Thymus (tissue), 11 donors: ENCODE measurements around the gene SYT2. TPM values are rescaled to one million over a fixed set of nuclear protein-coding genes. Genes with fewer than 3 reads are reported as not detected.
"Not testable (repeated sequence)": the region's sequence is repeated elsewhere in the genome, so short reads cannot be mapped to it uniquely, and the experiment has no call there.

Experiments
- DNase-seq, 9 donors: peaks; one replicate each; pipeline ENCODE4 v3.0.0-alpha.2; 2013; ENCODE audit warnings: low spot score in 9 of 9, low read depth in 6 of 9, missing footprints in 1 of 9
- H3K27ac ChIP-seq, 2 donors: one replicate each; pipeline ENCODE4 v1.5.1; 2013; ENCODE audit warnings: control low read depth in 1 of 2, low read depth in 1 of 2, low read length in 1 of 2, mild to moderate bottlenecking in 1 of 2, moderate library complexity in 1 of 2
- H3K27me3 ChIP-seq, 2 donors: one replicate each; pipeline ENCODE4 v1.5.1; 2013; ENCODE audit warnings: low read length in 1 of 2; ENCODE audit not compliant: control insufficient read depth in 2 of 2, insufficient read depth in 1 of 2
- H3K36me3 ChIP-seq, 2 donors: one replicate each; pipeline ENCODE4 v1.5.1; 2013; ENCODE audit warnings: low read length in 1 of 2, mild to moderate bottlenecking in 1 of 2, moderate library complexity in 1 of 2; ENCODE audit not compliant: control insufficient read depth in 2 of 2, insufficient read depth in 2 of 2
- H3K4me1 ChIP-seq, 2 donors: one replicate each; pipeline ENCODE4 v1.5.1; 2013; ENCODE audit warnings: low read length in 2 of 2; ENCODE audit not compliant: control insufficient read depth in 2 of 2, insufficient read depth in 2 of 2
- H3K4me3 ChIP-seq, 2 donors: one replicate each; pipeline ENCODE4 v1.5.1; 2013; ENCODE audit warnings: low read length in 2 of 2, control low read depth in 1 of 2, mild to moderate bottlenecking in 1 of 2
- H3K9me3 ChIP-seq, 2 donors: one replicate each; pipeline ENCODE4 v1.5.1; 2013; ENCODE audit warnings: low read length in 1 of 2, mild to moderate bottlenecking in 1 of 2; ENCODE audit not compliant: control insufficient read depth in 2 of 2, insufficient read depth in 1 of 2
- WGBS: extraction: QIAGEN DNeasy Blood & Tissue Kit; methylation state at CpG from one replicate; pipeline ENCODE4 v1.1.7; 2013; 5-methylcytosine and 5-hydroxymethylcytosine counted together
- polyA plus RNA-seq: library from polyadenylated mRNA; stranded (reverse); fragments of 200-250 nt; gene quantifications from one replicate; pipeline ENCODE4 v1.2.3, GENCODE V29; 2013
- total RNA-seq: library from RNA; stranded (reverse); fragments of 120-200 nt; gene quantifications from one replicate; pipeline ENCODE4 v1.2.4, GENCODE V29; 2013
- donor health status: healthy.

Gene SYT2
- total and polyA plus RNA-seq, 2 donors: 0.05 to 0.09 TPM

DNA sequence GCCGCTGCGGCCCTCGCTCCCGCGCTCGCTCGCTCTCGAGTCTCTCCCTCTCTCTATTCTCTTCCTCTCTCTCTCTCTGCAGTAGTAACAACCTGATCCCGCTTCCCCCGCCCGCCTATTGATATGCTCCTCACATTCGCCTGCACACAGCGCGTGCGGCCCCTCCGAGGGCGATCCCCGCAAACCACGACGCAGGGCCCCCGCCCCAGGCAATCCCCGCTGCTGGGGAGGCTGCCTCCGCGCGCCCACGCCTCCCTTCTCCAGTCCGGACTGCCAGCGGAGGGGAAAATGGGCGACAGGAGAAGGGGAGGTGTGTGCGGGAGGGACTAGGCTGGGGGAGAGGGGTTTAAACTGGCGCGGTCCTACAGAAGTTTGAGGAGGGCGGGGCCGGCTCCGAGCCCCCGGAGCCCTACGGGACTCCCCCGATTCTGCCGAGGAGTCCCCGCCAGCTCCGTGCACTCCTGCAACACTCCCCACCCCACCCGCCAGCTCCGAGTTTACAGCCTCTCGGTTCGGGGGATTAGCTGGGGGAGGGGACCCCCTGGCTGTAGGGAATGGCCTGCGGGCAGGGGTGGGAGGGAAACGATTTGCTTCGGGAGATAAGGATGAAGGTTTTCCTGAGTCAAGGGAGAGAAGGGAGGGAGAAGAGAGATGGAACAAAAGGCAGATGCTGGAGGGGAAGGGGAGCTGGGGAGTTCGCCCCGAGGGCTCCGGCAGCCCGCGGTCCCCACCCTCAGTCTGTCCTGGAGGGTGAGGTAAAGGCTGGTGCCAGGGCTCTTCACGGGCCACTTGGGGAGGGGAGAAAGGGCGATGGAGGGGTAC, 66.6 kb downstream of the SYT2 start:
- peaks cover 26 to 92% of the 10 kb centered on the region in 2 donors for H3K27me3 ChIP-seq
- 4% methylated on average over 55 of the region's 55 CpGs for WGBS
- H3K9me3 ChIP-seq: no peaks in the 10 kb centered on the region
- no peak for DNase-seq
- no peaks in the 10 kb centered on the region for H3K36me3 ChIP-seq
- peaks cover 0 to 4% of the 10 kb centered on the region in 2 donors for H3K4me1 ChIP-seq
- H3K4me3 ChIP-seq: no peak overlapping the region
- no peak overlapping the region for H3K27ac ChIP-seq

- 3% methylated on average over 58 of the region's 58 CpGs for WGBS
- Histone ChIP-seq H3K27me3 (peaks cover 29 to 97% of the 10 kb centered on the region in 2 donors), H3K36me3 (no peaks in the 10 kb centered on the region), H3K4me1 (peaks cover 0 to 4% of the 10 kb centered on the region in 2 donors), H3K27ac (no peak overlapping the region), H3K4me3 (no peak overlapping the region), H3K9me3 (no peaks in the 10 kb centered on the region)
- DNase-seq: no peak
Measured at GRCh38 chr1:202642619-202643291, 67.5 kb downstream of the SYT2 start.

DNA sequence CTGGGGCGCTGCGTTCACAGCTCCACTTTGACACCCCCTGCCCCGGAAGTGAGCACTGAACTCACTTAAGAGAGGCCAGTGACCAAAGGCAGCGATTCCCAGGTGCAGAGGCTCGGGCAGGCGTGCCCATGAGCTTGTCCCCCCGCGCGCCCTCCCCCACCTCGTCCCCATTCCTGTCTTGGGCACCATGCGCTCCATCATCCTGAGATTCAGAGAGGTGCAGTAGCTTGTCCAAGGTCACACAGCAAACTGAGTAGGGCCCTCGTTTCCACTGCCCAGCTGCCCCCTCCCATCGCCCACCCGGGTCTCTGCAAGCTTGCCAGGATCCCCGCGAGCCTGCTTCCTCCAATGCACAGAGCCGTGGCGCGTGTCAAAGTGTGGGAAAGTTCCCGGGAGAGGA, 68.0 kb downstream of the SYT2 start:
- no peaks in the 10 kb centered on the region for H3K9me3 ChIP-seq
- no peak overlapping the region for H3K4me3 ChIP-seq
- H3K36me3 ChIP-seq: no peaks in the 10 kb centered on the region
- DNase-seq: no peak
- H3K4me1 ChIP-seq: peaks cover 0 to 4% of the 10 kb centered on the region in 2 donors
- 24% methylated on average over 20 of the region's 20 CpGs for WGBS
- H3K27ac ChIP-seq: no peak overlapping the region
- peaks cover 31 to 97% of the 10 kb centered on the region in 2 donors for H3K27me3 ChIP-seq

GRCh38 chr1:202639500-202639899, 70.8 kb downstream of the SYT2 start:
- Histone ChIP-seq H3K36me3 (no peaks in the 10 kb centered on the region), H3K27me3 (peaks cover 24 to 85% of the 10 kb centered on the region in 2 donors), H3K9me3 (no peaks in the 10 kb centered on the region)

GRCh38 chr1:202638701-202639305, 71.5 kb downstream of the SYT2 start:
- not testable (repeated sequence) for H3K36me3 ChIP-seq, H3K4me3 ChIP-seq, H3K4me1 ChIP-seq, H3K9me3 ChIP-seq, DNase-seq, H3K27ac ChIP-seq
- peaks cover 19 to 79% of the 10 kb centered on the region in 2 donors for H3K27me3 ChIP-seq
- 92% methylated on average over 9 of the region's 9 CpGs for WGBS

More at GRCh38 chr1:202639500-202639899, 70.8 kb downstream of the SYT2 start:
- Histone ChIP-seq H3K4me1 (peaks cover 0 to 4% of the 10 kb centered on the region in 2 donors), H3K4me3 (no peak overlapping the region), H3K27ac (no peak overlapping the region)
- whole genome bisulfite sequencing: 83% methylated on average over 9 of the region's 9 CpGs
- no peak for DNase-seq

GRCh38 chr1:202638019-202638700, 72.1 kb downstream of the SYT2 start:
- 89% methylated on average over 7 of the region's 7 CpGs for WGBS
- H3K27ac ChIP-seq: no peak overlapping the region
- no peak overlapping the region for H3K4me3 ChIP-seq
- no peak for DNase-seq
- H3K4me1 ChIP-seq: peaks cover 0 to 4% of the 10 kb centered on the region in 2 donors
- peaks cover 19 to 78% of the 10 kb centered on the region in 2 donors for H3K27me3 ChIP-seq
- no peaks in the 10 kb centered on the region for H3K36me3 ChIP-seq
- H3K9me3 ChIP-seq: no peaks in the 10 kb centered on the region

DNA sequence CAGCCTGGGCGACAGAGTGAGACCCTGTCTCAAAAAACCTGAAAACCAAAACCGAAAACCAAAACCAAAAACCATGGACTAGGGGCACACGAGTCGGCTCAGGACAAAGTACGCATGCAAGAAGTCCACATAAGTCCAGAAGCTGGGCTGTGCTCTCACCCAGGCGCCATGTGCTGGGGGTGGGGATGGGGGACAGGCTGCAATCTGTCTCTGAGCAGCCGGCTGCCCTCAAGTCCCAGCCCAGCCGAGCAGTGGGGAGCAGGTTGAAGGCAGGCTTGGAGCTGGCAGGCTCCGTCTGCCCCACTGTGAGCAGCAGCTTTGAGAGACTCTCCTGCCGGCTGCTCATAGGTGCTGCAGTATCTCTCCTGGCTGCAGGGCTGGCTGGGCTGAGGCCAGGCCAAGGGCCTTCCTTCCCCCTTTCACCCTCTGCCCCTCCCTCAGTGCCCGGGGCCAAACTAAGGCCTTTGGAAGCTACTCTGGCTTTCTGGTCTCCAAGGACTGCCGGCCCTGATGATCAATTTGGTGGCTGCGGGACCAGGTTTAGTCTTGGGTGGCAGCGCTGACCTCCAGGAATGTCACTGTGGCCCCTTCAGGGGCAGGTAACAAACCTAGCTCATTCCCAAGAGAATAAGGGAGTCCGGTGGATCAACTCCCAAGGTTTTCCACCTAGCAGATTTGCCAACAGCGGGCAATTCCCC, 72.8 kb downstream of the SYT2 start:
- H3K4me1 ChIP-seq, DNase-seq, H3K27ac ChIP-seq, H3K4me3 ChIP-seq, H3K9me3 ChIP-seq, H3K36me3 ChIP-seq: not testable (repeated sequence)
- peaks cover 14 to 77% of the 10 kb centered on the region in 2 donors for H3K27me3 ChIP-seq
- WGBS: 87% methylated on average over 16 of the region's 16 CpGs

DNA sequence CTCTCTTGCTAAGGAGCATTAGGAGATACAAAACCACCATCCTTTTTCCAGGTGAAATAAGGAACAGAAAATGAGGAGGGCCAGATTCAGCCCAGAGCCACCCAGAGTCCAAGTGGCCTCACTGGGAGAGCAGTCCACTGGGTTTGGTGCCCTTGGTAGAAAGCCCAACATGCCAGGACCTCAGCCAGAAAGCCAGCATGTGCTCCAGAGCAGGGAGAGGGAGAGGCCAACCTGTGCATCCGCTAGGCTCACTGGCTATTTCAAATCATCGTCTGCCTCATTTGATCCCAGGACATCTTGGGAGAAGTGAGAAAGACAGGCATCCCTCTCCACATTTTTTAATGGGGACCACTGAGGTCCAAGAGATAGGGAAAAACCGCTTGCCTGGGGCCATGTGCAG, 74.1 kb downstream of the SYT2 start:
- peaks cover 7 to 77% of the 10 kb centered on the region in 2 donors for H3K27me3 ChIP-seq
- not testable (repeated sequence) for H3K9me3 ChIP-seq, H3K4me3 ChIP-seq, H3K27ac ChIP-seq, H3K36me3 ChIP-seq, DNase-seq, H3K4me1 ChIP-seq
- WGBS: 61% methylated on average over 3 of the region's 3 CpGs
